GM19025 (cell line): ENCODE results near the gene CNGA1.

Experiments
- ATAC-seq: cut with Tn5 transposase; IDR thresholded peaks from one replicate; pipeline ENCODE4 v1.9.1; 2021; ENCODE audit warnings: mild to moderate bottlenecking, low read depth, moderate library complexity; ENCODE audit not compliant: unreplicated experiment

Gene CNGA1

DNA sequence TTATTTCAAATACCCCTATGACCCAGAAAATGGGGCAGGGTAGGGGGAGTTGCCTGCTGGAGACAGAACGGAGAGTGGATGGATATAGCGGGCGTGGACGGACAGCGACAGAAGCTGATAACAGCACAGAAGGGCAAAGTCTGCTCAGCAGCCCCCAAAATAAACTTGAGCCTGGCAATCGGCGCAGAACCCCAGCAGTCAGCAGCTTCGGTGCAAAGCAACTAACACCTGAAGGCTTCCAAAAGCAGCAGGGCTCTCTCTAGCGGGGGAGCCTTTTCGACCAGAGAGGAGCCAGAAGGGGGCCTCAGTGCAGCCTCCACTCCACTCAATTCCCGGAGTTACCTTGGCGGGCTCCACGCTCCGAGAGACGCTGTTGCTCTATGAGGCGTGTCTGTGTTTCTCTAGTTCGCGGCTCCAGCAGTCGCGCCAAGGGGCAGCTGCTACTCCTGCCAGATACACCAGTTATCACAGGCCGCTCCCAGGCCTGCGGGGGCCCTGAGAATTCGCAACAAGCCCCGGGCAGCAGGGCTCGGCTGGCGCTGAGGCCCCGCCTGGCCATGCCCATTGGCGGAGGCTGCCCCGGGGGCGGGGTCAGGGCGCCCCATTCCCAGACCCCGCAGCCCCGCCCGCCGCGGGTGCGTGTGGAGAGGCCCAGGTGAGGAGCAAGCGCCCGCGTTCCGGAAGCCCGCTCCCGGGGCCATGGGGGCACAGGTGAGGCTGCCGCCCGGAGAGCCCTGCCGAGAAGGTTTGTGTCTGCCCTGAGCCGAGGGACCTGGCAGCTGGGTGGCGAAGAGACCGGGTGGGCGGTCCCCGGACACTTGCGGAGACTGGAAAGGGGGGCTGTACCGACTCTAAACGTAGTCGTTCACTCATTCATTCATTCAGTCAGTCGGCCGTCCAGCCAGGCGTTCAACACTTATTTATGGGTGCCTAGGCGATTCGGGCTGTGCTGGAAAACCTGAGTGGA, at the start of gene CNGA1, which contains the start of gene NIPAL1:
TSS of gene CNGA1 (minus strand) at position 541 of the 967 bp plus-strand sequence. CDS start 63,992 bp downstream, outside the sequence.
TSS of gene NIPAL1 (plus strand) at position 632 of the 967 bp plus-strand sequence. CDS start at position 700, 68 bp downstream.
- ATAC-seq, result peak; percentile 92

DNA sequence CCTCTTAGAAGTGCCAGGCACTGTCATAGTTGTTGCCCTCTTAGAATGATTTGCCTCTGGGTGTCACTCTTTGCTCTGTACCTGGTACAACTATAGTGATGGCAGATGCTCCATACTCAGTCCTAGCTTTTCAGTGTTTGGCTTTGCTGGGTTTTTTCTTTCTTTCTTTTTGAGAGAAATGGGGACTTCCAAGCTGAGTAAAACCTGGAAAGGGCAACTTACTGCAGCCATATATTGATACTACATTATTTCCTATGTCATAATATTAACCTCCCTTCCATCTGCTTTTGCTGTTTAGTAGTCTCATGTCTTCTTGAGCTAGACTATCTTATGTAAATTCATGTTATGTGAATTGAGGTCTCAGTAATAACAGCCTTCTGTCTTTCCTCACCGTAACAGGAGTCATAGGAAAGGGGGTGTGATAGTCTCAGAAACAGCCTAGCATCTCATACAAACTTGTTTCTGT, 49.1 kb upstream of the CNGA1 start:
- peak; percentile 72 for ATAC-seq

DNA sequence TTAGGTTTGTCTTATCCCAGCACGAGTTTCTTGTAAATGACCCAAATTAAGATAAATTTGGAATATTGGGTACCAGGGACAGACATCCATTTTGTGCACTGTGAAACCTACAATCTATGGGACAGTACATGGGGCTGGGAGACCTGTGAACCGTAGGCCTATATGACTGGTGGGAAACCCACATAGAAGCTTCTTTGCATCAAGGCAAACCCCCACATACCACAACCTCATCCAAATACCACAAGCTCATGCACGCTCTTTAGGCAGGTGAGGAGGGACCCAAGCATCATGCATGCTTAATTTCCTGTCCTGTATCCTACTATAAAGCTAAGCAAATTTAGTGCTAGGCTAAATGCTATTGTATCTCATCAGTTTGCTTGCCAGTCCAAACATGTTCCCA, 47.9 kb upstream of the CNGA1 start:
- no peak for ATAC-seq

DNA sequence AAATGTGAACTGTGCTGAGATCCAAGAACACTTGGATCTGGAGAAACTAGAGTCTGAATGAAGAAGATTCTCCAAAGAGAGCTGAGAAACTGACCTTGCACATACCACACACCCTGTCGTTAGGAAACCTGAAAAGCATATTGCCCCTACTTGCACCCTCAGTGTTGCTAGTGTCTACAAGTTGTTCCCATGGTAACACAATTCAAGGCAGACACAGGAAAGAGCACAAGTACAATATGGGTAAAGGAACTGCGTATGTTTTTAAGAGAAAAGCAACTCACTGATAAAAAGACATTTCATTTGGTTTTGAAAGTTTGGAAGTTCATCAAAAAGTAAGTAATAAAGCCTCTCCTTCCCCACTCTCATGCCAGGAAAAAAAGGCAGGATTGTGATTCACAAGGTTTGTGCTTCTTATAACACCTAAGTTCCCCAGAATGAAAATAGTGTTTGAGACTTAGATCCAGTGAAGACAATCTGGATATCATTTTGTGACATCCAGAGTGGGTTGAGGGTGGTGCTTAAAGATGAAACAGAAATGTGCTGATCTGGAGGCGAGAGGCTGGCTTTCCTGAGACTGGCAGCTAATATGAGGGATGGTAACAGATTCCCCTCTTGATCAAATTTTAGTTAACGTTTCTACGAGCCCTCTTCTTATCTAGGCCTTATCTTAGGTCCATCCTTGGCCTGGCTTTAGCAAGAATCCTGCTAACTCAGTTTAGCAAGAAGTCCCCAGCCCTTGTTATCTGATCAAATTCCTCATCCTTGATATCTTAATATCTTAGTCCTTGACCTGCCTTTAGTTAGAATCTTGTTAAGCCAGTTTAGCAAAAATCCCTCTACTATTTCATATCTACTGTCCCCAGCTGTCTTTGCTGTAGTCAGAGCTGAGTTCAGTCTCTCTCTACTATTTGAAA, 42.4 kb upstream of the CNGA1 start:
- ATAC-seq, result no peak

DNA sequence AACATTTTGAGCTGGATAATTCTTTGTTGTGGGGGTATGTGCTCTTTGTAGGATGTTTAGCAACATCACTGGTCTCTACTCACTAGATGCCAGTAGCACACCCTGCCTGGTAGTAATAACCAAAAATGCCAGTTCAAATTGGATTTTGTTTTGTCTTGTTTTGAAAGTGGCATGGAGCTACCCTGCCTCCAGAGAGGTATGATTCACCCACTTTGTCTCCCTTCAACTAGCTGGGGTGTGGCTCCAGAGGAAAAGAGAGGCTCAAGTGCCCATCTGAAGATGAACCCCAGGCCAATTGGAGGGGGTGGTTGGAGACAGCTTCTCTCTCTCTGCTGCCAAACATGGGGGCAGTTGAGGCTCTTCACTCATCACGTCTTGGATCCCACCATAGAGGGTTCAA, 34.6 kb upstream of the CNGA1 start:
- ATAC-seq, result no peak

DNA sequence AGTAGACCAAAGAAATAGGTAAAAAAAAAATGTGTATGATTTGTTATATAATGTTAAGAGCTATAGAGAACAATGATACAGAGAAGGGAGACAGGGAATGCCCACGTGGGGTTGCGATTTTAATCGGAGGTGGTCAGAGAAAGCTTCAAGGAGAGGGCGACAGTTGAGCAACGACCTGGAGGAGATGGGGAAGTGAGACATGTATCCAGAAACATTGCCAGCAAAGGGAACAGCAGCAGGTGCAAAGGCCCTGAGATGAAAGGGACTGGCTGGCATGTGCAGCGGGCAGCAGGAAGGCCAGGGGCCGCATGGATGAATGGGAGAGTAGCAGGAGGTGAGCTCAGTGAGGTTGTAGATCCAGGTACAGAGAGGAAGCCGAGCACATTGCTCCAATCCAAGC, 33.0 kb upstream of the CNGA1 start:
- no peak for ATAC-seq

DNA sequence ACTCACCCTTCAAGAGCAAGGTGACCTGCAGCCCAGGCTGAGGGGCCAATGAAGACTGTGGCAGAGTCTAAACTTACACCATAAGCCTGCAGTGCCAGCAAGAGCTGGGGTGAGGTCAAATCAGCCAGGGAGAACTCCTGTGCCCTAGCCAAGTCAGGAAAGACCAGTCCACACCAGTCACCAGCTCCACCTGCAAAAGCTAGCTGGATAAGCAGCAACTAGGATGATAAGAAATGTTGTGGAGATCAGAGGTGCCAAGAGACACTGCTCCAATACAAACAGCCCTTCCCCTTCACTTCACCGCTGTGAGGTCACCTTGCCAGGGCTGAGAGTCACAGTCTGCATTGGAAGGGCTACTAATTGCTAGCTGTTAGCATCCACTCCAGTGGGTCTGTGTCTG, 31.4 kb upstream of the CNGA1 start:
- no peak for ATAC-seq

DNA sequence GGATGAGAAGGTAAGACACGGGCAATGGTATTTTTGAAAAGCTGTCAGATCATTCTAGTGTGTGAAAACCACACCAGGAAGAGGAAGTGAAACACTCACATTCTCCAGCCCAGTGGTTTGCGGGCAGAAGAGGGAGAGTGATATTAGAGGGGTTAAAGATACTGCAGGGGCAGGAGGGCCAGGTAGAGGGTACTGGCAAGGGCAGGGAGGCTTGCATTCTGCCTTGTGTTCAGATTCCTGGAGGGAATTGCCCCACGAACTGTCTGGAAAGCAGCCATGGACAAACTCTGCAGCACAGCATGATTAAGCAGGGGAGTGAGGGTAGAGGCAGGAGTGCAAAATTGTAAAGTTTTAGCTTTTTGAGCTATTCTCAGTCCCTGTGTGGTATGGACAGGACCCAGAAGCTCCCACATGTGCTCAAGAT, 31.0 kb upstream of the CNGA1 start:
- ATAC-seq, result peak; percentile 97

DNA sequence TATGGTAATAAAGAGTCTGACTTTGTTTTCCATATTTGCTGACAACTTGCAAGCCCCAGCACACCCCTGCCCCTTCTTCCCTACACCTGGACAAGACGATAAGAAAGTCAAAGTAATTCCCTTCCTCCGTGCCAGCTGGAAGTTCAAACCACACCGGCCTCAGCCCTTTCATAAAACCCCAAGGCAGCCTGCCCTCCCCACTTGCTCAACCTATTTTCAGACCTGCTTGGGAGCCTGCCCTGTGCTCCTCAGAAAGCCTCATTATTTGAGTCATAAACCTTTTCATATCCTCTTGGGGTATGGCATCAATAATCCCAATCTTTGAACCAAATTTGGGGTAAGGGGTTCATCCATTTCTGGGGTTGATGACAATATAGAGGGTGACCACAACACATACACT, 29.6 kb upstream of the CNGA1 start:
- no peak for ATAC-seq

DNA sequence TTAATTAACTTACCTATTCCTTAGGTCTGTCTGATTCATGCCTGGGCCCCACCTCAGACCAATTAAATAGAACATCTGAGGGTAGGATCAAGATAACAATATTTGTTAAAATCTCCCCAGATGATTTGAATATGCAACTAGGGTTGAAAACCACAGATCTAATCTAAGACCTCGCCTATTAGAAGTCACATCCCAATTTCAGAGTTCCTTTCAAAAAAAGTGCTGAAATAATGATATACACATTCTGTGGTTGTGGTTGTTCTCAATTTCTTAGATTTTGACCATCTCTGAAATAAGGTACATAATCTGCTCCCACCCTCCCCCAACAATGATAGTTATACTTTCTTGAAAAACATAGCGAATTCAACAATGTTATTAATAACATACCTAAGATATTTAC, 27.8 kb upstream of the CNGA1 start:
- no peak for ATAC-seq

DNA sequence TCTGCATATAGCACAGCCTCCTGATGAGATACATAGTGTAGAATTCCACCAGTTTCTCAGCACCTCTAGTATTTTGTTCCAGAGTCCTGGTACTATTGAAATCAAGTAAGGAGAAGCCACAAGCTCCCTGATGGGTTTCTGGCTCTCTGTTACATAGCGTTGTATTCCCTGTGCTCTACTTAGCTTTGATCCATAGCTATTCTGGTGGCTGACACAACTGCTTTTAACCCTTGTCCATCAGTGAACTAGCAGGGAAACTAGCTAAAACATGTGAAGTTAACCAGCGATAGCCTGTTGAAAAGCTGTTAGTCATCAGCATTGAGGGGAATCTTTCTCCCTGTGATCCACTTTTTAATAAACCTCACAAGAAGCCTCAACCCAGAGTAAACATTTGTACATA, 27.0 kb upstream of the CNGA1 start:
- ATAC-seq, result no peak

DNA sequence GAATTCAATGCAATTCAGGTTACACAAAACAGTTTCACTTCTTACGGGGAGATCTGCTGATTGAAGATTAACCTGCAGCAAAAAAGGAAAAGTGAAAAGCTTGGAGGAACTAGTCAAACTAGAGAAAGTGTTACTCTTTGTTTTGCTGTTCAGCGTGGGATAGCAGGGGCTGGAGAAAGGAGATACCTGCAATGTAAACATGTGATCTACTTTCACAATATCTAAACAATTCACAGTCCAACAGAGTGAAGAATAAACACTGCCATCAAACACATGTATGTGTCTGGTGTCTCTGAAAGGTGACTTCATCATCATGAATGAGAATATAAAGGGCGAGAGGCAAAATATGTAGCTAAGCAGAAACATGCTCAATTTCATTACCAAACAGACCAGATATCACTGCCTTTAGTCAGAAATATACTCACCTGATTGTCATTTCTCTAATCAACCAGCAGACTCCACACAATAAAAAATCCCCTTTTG, 26.5 kb upstream of the CNGA1 start:
- ATAC-seq, result no peak

DNA sequence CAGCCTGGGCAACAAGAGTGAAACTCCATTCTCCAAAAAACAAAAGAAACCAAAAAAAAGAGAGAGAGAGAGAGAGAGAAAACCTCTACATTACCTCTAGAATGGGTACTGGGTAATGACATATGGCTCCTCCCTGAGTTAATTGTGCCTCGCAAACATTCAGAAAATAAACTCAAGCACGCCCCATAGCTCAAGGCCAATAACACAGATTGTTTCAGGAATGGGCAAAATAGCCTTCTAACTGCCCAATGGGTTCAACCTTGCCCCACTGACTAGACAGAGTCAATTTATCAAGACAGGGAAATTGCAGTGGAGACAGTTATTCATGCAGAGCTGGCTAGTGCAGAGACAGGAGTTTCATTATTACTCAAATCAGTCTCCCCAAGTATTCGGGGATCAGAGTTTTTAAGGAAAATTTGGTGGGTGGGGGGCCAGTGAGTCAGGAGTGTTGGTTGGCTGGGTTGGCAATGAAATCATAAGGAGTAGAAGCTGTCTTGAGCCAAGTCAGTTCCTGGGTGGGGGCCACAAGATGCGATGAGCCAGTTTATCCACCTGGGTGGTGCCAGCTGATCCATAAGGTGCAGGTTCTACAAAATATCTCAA, 25.2 kb upstream of the CNGA1 start:
- ATAC-seq, result no peak

DNA sequence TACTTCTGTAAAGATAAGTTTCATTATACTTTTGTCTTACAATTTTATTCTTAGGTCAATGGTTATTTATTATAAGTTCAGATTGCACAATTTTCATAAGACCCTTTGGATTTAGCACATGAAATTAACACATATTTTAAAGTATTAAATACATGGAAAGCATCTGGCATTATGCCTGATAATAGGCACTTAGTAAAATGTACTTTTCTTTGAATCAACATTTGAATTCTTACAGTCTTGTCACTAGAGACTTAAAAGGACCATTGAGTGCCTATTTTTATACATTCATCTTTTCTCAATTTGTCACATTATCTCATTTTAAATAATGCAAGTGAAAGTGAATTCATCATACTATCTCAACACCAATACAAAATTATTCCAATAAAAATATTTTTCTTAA, 23.1 kb upstream of the CNGA1 start:
- ATAC-seq, result no peak

DNA sequence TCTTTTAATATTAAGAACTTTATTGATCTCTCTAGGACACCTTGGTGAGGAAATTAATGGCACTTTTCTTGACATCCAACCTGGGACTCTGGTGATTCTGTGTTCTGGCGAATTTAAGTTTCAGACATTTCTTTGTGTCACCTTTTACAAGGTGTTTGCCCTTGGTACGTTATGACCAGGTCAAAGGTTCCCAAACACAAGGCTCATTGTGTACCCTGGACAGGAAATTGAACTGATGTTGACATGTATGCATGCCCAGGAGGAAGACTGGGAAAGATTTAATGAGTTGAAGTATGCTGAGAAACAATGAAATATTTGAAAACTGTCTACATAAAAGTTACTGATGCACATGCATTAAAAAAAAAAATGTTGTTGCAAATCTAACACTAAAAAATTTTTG, 22.2 kb upstream of the CNGA1 start:
- no peak for ATAC-seq

DNA sequence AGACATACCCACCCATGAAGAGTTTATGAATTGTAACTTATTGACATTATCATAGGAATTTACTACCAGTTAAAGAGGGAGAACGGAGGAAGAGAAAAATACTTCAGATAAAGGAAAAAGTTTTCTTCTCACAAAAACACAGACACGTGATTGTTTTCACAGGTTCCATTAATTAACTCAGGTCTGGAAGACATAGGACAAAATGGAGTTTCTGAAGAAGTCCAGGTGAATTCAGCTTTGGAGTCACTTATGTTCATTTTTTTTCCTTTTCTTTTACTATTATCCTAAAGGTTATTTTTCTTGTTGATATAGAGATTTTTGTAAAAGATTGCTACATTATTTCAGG, 20.6 kb upstream of the CNGA1 start:
- no peak for ATAC-seq

DNA sequence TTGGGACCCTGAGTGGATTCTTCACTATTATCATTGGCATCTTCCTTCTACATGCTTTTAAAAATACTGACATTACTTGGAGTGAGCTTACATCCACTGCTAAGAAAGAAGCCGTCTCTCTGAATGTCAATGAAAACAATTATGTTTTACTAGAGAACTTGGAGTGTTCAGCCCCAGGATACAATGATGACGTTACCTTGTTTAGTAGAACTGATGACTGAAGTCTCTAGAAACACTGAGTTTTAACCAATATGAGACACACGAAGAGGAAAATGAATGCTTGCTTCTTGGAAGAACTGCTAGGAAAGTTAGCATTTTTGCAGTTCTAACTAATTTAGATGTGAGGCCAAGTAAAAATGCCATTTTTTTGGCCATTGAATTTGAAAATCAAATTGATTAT, 19.5 kb upstream of the CNGA1 start:
- ATAC-seq, result no peak

DNA sequence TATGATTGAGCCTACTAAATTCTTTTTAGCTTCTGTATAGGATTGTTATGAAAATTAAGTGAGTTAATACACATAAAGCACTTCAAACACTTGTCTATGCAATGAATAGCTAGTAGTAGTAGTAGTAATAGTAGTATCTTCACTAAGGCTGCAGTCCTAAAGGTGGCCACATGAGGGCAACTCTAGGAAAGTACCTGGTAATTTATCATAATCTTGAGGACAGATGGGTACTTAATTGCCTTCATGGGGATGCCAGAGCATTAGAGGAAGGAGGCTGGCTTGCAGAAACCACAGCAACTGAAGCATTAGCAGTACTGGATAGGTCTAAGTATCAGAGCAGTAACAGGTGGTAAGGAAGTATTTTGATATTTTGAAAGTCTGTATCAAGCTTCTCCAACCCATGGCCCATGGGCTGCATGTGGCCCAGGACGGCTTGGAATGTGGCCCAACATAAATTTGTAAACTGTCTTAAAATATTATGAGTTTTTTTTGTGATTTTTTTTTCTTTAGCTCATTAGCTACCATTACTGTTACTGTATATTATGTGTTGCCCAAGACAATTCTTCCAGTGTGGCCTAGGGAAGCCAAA, 17.4 kb upstream of the CNGA1 start:
- ATAC-seq, result peak; percentile 49

DNA sequence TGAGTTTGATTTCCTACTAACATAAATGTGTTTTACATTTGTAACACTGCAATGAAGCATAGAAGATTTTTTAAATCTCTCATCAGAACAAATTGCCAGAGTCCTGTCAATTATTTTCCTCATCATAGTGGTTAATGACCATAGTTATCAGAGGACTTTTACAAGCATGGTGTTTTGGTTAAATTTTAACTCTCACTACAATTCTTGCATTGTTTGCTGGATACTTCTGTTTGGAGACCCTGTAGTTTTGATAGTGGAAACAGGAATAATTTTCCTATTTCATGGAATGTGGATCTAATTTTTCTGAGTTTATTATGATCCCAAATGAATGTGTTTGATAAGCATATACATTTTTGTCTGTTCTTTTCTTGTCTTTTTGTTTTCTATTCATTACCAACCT, 16.9 kb upstream of the CNGA1 start:
- ATAC-seq, result no peak

DNA sequence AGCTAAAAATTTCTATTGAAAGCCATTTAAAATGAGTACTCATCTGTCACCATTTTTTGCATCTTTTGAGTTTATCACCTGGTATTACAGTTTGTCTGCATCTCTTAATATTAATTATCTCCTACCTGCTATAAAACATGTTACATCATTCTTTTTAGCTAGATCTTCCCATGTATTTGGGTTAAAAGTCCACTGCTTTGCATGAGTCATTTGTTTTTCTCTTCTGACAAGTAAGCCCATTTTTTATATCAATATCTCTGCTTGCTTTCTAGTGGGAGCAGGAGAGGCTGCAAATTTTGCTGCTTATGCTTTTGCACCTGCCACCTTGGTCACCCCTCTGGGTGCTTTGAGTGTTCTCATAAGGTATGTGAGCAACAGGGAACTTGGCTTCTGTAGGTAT, 16.2 kb upstream of the CNGA1 start:
- ATAC-seq, result no peak
